ENCODE data around the gene SEMA3B. TPM values are rescaled to one million over a fixed set of nuclear protein-coding genes. Genes with fewer than 3 reads are reported as not detected.
"Not testable (repeated sequence)": the region's sequence is repeated elsewhere in the genome, so short reads cannot be mapped to it uniquely, and the experiment has no call there.

The SEMA3B gene
- total RNA-seq, 1 donor from 2014 or later = 27.0 TPM

GRCh38 chr3:50272911-50273688, 4.2 kb downstream of the SEMA3B start:
- peak; percentile 45 for DNase-seq (ENCODE audit: low read depth)

- DNase-seq (ENCODE audit: low read depth) = no peak
These were observed 4.7 kb downstream of the SEMA3B start for GRCh38 chr3:50273689-50274065.

- no peak for DNase-seq (ENCODE audit: low read depth)
These were observed 5.6 kb downstream of the SEMA3B start for GRCh38 chr3:50274371-50275104.

GRCh38 chr3:50275141-50275995, 6.4 kb downstream of the SEMA3B start:
- DNase-seq (ENCODE audit: low read depth) = no peak

- DNase-seq (ENCODE audit: low read depth) = no peak
These were observed 7.2 kb downstream of the SEMA3B start for GRCh38 chr3:50275996-50276761.

GRCh38 chr3:50276762-50277101, 7.8 kb downstream of the SEMA3B start:
- no peak for DNase-seq (ENCODE audit: low read depth)

- no peak for DNase-seq (ENCODE audit: low read depth)
These were observed 9.4 kb downstream of the SEMA3B start for GRCh38 chr3:50278123-50278879.

GRCh38 chr3:50278880-50279224, 9.9 kb downstream of the SEMA3B start, which contains the start of gene LSMEM2:
TSS of gene LSMEM2 (plus strand) at chr3:50279087. CDS start at chr3:50279114, 27 bp downstream.
- no peak for DNase-seq (ENCODE audit: low read depth)

GRCh38 chr3:50279255-50280016, 10.5 kb downstream of the SEMA3B start:
- DNase-seq (ENCODE audit: low read depth) = no peak

- not testable (repeated sequence) for DNase-seq (ENCODE audit: low read depth)
These were observed 15.2 kb downstream of the SEMA3B start for GRCh38 chr3:50284121-50284520.

GRCh38 chr3:50286322-50287227, 17.6 kb downstream of the SEMA3B start:
- DNase-seq (ENCODE audit: low read depth) = no peak

GRCh38 chr3:50287262-50287661, 18.3 kb downstream of the SEMA3B start:
- no peak for DNase-seq (ENCODE audit: low read depth)

GRCh38 chr3:50288387-50289007, 19.6 kb downstream of the SEMA3B start:
- DNase-seq (ENCODE audit: low read depth) = no peak

- no peak for DNase-seq (ENCODE audit: low read depth)
These were observed 20.2 kb downstream of the SEMA3B start for GRCh38 chr3:50289130-50289529.

- DNase-seq (ENCODE audit: low read depth) = no peak
These were observed 21.3 kb downstream of the SEMA3B start for GRCh38 chr3:50290161-50290641.

GRCh38 chr3:50292159-50293078, 23.5 kb downstream of the SEMA3B start, which contains the start of gene IFRD2:
TSS of gene IFRD2 (minus strand) at chr3:50292429. CDS start at chr3:50292274, 155 bp downstream.
- peak; percentile 93 for DNase-seq (ENCODE audit: low read depth)

All from renal cortical epithelial cell (primary cell).